ENCODE measurements around the gene MYOC.
"Not testable (repeated sequence)": the region's sequence is repeated elsewhere in the genome, so short reads cannot be mapped to it uniquely, and the experiment has no call there.

The MYOC gene

DNA sequence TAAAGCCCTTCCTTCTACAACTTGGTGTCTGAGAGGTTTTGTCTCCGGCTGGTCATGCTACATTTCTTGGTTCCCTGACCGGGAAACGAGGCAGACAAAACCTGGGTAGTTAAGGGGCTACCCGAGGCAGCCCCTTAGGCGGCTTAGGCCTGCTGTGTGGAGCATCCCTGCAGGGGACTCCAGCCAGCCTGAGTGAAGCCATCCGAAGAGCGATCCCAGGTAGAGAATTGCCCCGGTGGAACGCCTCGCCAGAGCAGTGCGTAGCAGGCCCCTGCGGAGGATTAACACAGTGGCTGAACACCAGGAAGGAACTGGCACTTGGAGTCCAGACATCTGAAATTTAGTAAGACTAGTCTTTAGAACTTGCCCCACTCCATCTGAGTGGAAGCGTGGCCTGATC lies 51.6 kb downstream of the MYOC start:
- no peak for DNase-seq

DNA sequence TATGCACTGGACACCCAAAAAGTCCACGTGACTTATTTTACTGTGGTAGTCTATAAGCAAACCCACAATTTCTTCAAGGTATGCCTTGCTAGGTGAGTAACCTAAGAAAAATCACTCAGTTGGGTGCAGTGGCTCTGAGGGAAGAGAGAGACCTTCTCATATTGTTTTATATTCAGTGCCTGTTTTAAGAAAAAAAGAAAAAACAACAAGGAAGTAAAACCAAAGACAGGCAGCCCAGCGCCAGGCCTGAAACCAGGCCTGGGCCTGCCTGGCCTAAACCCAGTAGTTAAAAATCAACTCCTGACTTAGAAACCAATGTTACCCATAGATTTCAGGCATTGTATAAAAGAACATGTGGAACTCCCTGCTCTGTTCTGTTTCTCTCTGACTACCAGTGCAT lies 52.2 kb downstream of the MYOC start:
- DNase-seq: not testable (repeated sequence)

DNA sequence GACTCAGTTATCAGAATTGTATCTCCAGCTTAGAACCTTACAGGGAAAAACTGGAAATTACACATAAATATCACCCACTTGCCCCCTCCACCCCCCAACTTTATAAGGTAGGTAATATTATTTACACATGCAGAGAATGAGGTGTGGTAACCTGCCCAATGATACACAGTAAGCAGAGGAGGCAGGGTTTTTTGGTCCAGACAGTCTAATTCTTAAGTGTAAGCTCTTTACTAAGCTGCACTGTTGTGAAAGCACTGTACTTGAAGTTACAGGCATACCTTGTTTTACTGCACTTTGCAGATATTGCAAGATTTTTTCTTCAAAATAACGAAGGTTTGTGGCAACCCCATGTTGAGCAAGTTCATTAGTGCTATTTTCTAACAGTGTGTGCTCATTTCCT lies 55.3 kb downstream of the MYOC start:
- DNase-seq: no peak

DNA sequence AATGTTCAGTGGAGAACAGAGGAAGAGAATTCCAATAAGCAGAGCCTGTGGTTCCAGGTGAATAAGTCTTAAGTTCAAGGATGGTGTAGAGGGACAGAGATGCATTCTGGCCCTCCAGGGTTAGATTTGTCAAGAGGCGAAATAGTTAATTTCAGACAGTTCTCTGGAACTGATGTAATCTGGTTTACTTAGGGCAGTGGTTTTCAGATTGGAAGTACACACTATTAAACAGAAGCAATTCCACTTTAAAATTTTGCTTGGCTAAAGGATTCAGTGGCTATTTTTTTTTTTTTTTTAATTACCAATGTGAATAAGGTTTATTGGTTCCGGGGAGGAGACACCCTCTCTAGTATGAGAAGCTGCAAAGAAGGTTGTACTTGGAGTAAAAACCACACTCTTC lies 55.8 kb downstream of the MYOC start:
- DNase-seq: no peak

DNA sequence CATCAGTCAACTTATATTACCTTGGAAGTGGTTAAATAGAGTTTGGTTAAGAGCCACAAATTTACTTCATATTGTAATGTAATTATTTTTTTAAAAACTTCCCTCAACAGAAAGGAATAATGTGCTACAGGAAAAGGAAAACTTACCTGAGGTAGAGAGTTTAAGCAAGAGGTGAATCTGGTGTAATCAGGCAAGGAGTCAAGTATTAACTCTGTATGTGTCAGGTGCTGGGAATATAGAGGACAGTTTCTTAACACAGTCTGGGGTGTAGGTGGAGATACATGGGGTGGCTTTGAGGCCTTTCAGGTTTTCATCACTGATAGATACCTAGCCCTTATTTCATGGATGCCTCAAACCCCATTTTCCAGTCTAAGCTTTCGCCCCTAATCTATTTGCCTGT lies 56.4 kb downstream of the MYOC start:
- DNase-seq: no peak

DNA sequence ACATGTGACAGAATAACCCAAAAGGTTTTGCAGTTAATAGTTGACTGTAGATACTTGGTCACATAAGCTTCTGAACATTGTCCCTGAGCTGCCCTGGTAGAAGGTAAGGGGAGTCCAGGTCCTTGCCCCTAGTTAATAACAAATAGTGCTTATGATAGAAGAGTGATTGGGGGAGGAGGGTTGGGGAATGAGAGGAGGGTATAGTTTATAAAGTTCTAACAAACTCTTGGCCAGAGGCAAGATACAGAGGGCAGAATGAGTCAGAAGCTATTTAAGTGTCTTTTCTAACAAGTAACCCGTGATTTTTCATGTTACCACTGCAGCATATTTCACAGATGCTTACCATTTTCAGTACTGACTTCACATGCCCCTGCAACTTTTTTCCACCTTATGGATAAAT lies 57.2 kb downstream of the MYOC start:
- DNase-seq: no peak

DNA sequence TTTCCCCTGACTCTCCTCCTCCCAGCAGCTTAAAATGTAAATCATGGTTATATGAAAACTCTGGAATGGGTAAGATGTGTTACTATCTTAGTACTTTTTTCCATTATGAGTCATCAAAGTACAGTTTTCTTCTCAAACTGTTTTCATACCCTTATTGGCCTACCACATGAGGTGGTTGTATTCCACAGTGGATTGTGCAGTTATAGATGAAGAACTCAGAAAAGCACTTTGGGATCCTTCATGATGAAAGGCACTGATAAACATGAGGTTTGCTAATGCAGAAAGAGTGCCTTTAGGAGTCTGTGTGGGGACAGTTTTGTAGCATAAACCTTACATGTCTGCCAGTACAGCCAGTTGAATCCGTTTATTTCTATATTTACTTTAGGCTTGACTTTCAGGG lies 62.5 kb downstream of the MYOC start:
- no peak for DNase-seq

DNA sequence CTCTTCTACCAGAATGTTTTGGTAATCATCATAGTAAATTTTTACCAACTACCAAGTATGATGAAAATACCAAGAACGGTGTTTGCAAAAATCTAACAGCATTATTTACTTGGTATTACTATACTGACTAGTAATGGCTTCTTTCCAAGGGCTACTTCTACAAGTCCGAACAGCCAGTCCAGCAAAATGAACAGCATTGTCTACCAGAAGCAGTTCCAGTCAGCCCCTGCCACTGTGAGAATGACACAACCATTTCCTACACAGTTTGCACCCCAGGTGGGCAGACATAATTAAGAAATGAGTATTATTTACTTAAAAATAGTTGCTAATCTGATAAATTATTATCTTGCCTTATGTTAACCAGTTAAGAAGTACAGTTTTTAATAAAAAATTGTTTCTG lies 64.3 kb downstream of the MYOC start:
- DNase-seq: no peak

DNA sequence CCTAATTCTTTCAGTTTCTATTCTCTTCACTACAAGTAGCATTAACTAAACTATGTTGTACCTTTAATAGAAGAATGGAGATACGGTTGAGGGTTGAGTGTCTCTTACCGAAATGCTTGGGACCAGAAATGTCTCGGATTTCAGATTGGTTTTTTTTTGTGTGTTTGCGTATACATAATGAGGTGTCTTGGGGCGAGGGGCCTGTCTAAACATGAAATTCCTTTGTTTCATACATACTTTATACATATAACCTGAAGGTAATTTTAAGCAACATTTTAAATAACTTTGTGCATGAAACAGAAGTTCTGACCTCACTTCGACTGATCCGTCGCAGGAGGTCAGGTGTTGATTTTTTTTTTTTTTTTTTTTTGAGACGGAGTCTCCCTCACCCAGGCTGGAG lies 66.8 kb downstream of the MYOC start:
- DNase-seq: no peak

Measured in NCI-H1092 (cell line).